ENCODE results near the gene TMEM212.

TMEM212 gene

DNA sequence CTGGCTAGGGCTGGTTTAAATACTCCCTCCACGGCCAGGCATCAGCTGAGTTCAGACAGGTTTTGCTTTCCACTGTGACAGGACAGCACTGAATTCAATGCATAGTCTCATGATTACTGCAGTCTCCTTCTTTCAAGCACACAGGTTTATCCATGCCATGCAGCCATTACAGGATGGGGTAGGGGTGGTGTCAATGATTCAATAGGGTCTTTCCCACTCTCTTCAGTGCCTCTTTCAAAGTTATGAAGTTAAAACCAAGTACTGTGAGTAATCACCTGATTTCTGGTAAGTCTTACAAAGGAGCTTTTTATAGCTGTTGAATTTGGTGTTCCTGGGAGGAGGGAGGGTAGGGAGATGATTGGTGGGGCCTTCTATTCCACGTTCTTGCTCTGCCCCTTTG, 47.2 kb downstream of the TMEM212 start:
- TF ChIP-seq, protein P1, sequence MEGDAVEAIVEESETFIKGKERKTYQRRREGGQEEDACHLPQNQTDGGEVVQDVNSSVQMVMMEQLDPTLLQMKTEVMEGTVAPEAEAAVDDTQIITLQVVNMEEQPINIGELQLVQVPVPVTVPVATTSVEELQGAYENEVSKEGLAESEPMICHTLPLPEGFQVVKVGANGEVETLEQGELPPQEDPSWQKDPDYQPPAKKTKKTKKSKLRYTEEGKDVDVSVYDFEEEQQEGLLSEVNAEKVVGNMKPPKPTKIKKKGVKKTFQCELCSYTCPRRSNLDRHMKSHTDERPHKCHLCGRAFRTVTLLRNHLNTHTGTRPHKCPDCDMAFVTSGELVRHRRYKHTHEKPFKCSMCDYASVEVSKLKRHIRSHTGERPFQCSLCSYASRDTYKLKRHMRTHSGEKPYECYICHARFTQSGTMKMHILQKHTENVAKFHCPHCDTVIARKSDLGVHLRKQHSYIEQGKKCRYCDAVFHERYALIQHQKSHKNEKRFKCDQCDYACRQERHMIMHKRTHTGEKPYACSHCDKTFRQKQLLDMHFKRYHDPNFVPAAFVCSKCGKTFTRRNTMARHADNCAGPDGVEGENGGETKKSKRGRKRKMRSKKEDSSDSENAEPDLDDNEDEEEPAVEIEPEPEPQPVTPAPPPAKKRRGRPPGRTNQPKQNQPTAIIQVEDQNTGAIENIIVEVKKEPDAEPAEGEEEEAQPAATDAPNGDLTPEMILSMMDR (IDR thresholded peaks at IDR 0.05; ENCODE audit: low read depth, low read length), result no peak

DNA sequence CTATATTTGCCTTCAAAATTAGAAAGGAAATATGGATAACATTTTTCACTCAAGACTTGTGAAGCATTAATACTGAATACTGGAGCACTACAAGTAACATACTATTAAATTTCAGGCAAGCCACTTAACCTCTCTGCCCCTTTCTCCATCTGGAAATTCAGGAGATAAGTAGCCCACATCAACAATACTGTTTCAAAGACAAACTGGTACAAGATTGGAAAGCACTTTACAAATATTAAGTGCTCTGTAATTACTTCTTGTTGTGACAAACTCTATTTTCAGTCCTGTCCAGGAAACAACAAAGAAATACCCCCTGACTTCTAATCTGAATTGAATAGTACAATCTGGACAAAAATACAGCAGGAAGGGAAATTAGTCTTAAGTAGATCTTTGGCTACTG, 49.3 kb downstream of the TMEM212 start:
- DNase-seq (ENCODE audit: extremely low read depth, low read depth), result no peak

More for the DNA sequence above, 47.2 kb downstream of the TMEM212 start:
- DNase-seq (ENCODE audit: extremely low read depth, low read depth), result no peak

DNA sequence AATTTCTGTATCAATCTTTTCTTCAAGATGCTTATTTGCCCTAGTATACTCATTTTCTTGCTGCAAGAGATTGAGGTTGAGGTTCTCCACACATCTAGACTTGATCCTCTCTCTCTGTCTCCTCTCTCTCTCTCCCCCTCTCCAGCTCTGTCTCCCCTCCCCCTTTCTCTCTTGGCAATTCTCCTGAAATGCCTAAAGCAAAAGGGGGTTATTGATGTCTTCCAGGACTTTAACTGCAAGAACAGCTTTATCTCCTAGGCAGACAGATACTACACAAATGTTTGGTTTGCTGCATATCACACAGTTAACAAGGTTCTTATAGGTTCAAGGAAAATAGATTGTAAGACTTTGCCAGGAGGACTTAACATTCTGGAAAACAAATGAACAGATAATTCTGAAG, 52.1 kb downstream of the TMEM212 start:
- no peak for DNase-seq (ENCODE audit: extremely low read depth, low read depth)
- TF ChIP-seq, protein P1 (IDR thresholded peaks at IDR 0.05; ENCODE audit: low read depth, low read length), result no peak

More for the DNA sequence above, 49.3 kb downstream of the TMEM212 start:
- TF ChIP-seq, protein P1 (IDR thresholded peaks at IDR 0.05; ENCODE audit: low read depth, low read length), result no peak

DNA sequence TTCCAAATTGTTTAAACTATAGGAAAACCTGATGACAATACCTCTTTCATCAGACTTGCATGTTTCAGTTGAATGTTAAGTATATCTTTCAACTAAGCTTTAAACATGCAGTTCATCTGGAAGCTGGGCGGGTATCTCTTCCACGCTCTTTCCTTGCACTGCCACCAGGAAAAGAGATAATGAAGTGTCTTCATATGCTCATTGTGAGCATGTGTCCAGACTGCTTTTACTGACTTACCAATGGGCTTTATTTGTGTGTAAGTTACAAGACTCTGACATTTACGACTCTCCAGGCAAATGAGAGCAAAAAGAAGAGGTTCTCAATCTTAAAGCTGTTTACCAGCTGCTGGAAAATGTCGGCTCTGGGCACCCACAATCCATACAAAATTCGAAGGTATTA, 52.8 kb downstream of the TMEM212 start:
- TF ChIP-seq, protein P1 (IDR thresholded peaks at IDR 0.05; ENCODE audit: low read depth, low read length), result no peak
- DNase-seq (ENCODE audit: extremely low read depth, low read depth), result no peak

DNA sequence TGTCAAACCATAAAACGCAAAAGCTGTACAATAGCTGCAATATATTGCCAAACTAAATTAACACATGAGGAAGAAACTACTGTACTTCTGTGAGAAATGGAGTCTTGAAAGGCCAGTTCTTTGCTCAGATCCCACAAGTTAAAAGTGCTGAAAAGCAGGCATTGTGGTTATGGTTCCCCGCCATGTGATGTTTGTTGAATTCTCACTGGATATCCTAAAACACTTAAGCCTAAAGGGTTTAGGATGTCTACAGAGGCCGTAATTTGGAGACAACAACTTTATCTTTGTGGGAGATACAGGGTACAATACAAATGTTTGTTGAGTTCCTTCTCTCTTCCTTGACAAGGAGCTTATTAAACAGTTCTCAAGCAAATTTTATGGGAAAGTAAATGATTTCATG, 53.2 kb downstream of the TMEM212 start:
- TF ChIP-seq, protein P1 (IDR thresholded peaks at IDR 0.05; ENCODE audit: low read depth, low read length), result no peak
- no peak for DNase-seq (ENCODE audit: extremely low read depth, low read depth)

DNA sequence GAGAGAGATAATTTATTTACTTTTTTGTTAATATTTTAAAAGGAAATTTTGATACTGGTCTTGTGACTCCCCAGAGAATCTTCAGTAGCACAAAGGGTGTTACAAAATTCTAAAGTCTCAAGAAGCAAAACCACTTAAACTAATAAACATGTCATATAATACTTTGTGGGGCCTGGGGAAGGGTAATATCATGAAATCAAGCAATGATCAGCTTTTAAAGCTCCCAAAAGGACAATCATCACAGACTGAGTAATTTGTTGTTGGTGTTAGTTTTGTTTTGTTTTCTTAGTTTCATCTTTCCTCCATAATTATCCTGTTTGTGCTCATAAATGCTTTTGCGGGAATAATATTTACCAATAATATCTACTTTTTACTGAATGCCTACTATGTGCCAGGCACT, 55.0 kb downstream of the TMEM212 start:
- no peak for DNase-seq (ENCODE audit: extremely low read depth, low read depth)
- TF ChIP-seq, protein P1 (IDR thresholded peaks at IDR 0.05; ENCODE audit: low read depth, low read length), result no peak

DNA sequence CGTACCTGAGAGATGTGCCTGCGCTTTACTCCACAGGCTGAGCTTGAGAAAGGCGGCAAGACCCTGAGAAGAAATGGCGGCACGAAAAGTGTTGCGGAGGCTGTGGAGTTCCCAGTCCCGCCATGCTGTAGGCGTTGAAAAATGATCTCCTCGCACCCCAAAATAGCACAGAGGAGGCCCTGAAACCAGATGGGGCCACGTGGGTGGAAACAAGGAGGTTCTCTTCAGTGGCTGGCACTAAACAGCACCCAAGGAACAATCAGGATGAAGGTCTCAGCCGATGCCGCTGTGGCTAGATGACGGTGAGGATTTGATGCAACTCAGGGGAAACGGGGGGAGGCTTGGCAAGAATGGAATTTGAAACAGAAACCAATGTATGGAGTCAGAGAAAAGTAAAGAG, 57.3 kb downstream of the TMEM212 start:
- TF ChIP-seq, protein P1 (IDR thresholded peaks at IDR 0.05; ENCODE audit: low read depth, low read length), result no peak
- no peak for DNase-seq (ENCODE audit: extremely low read depth, low read depth)
